LNCaP clone FGC (cell line): Measurements from ENCODE around the gene NDUFS8.

Experiments used
- DNase-seq: peaks from one replicate; pipeline ENCODE4 v3.0.0-alpha.2; 2011; ENCODE audit warnings: low read depth
- H3K4me3 ChIP-seq: 2 replicates; pipeline ENCODE4 v1.5.1; 2011; ENCODE audit warnings: mild to moderate bottlenecking, low read depth, low read length, control low read depth
- TF ChIP-seq, protein P1 (sequence below): IDR thresholded peaks from 2 replicates; pipeline ENCODE4 v1.5.1; 2012; ENCODE audit warnings: mild to moderate bottlenecking; ENCODE audit not compliant: control insufficient read depth, insufficient read depth; ENCODE audit errors: extremely low read depth

Gene NDUFS8

DNA sequence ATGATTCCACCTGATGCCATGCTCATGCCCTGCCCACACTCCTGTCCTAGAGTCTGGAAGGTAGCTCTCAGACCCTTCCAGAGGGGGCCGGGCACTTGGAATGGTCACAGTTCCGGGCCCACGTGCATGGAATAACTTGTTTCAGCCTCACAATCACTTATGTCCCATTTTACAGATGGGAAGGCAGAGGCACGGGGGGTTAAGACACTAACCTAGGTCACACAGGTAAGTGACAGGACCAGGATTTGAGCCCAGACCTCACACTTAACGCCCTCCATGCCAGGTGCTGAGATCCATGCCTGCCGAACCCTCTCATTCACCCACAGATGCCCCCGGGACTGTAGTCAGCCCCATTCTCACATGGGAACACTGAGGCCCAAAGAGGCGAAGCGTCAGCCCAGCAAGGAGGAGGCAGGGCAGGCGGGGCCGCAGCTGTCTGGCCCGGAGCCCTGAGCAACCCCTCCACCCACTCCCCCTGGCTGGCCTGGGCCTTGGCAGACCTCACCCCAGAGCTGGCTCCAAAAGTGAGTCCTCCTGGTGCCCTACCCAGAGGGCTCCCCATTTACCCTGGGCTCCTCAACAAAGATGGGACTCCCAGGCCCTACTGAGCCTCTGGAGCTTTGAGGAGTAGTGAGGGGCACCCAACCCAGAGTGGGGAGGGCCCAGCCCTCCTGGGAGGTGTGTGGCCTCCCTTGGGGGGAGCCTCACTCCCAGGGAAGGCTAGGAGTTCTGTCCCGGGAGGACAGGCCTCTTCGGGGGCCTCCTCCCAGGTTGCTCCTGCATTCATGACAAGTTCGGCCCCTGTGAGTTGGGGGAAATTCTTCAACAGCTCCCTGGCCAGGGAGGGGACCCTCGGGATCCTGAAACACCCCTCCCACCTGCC is 22.7 kb upstream of the NDUFS8 start:
- TF ChIP-seq, protein P1, sequence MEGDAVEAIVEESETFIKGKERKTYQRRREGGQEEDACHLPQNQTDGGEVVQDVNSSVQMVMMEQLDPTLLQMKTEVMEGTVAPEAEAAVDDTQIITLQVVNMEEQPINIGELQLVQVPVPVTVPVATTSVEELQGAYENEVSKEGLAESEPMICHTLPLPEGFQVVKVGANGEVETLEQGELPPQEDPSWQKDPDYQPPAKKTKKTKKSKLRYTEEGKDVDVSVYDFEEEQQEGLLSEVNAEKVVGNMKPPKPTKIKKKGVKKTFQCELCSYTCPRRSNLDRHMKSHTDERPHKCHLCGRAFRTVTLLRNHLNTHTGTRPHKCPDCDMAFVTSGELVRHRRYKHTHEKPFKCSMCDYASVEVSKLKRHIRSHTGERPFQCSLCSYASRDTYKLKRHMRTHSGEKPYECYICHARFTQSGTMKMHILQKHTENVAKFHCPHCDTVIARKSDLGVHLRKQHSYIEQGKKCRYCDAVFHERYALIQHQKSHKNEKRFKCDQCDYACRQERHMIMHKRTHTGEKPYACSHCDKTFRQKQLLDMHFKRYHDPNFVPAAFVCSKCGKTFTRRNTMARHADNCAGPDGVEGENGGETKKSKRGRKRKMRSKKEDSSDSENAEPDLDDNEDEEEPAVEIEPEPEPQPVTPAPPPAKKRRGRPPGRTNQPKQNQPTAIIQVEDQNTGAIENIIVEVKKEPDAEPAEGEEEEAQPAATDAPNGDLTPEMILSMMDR, result no peak
- DNase-seq, result no peak
- no peak overlapping the region for H3K4me3 ChIP-seq

DNA sequence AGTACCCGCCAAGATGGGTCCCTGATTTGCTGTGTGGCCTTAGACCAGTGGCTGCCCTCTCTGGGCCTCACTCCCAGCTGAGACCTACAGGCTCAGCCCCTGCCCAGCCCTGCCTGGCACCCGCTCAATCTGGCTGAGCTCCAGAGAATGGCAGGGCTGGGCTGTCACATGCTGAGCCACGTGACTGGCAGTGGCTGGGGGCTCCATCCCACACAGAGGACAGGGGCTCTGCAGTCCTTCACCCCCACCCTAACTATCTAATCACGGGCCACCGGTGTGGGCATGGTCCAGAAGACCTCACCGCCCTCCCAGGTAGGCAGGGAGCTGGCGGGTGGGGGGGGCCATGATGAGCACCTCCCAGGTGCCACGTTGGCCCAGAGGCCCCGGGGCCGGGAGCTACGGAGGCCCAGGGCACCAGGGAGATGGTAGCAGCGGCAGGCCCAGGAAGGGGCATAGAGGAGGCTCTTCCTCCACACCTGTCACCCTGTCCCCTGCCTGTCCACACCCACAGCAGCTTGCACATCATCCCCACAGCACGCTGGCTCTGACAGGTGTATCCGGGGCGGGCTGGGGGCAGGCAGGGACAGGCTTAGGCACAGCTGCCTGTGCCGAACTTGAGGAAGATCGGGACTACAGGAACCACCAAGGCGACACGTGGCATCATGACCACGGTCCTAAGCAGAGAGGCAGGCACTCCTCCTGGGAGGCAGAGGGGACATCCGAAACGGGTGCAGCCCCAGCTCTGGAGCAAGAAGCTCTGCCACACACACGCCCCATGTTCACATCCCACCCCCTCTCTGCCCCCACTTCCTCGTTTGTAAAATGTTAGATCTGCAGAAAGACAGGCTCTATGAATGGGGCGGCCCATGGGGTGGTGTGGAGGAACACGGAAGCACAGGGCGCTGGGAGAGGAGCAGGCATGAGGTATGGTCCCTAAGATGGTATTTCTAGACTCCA is 21.8 kb upstream of the NDUFS8 start:
- no peak overlapping the region for H3K4me3 ChIP-seq
- no peak for DNase-seq
- TF ChIP-seq, protein P1, result no peak

DNA sequence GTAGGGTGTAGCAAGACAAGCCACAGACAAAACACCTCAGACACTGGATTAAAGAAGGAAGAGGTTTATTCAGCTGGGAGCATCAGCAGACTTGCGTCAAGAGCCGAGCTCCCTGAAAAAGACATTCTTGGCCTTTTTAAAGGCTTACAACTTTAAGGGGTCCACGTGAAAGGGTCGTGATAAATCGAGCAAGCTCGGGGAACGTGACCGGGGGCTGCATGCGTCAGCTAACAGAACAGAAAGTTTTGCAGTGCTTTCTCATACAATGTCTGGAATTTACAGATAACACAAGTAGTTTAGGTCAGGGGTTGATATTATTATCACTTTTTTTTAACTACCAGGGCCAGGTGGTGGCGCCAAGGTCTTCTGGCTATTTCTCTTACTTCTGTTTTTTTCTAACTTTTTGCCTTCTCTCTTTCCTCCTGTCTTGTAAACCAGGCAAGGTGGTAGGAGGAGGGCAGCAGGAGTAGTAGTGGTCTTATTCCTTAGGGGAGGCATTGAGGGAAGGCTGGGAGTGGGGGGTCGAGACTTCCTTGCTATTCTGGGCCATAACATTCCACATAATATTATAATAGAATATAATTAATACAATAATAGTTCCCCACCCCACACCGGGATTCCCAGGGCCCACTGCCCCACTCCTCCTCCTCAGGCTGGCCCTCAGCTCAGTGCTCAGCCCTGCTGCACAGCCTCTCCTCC is 20.9 kb upstream of the NDUFS8 start:
- no peak overlapping the region for H3K4me3 ChIP-seq
- no peak for DNase-seq
- TF ChIP-seq, protein P1, result peak; percentile 34; the same call in 1 of the 2 replicates

DNA sequence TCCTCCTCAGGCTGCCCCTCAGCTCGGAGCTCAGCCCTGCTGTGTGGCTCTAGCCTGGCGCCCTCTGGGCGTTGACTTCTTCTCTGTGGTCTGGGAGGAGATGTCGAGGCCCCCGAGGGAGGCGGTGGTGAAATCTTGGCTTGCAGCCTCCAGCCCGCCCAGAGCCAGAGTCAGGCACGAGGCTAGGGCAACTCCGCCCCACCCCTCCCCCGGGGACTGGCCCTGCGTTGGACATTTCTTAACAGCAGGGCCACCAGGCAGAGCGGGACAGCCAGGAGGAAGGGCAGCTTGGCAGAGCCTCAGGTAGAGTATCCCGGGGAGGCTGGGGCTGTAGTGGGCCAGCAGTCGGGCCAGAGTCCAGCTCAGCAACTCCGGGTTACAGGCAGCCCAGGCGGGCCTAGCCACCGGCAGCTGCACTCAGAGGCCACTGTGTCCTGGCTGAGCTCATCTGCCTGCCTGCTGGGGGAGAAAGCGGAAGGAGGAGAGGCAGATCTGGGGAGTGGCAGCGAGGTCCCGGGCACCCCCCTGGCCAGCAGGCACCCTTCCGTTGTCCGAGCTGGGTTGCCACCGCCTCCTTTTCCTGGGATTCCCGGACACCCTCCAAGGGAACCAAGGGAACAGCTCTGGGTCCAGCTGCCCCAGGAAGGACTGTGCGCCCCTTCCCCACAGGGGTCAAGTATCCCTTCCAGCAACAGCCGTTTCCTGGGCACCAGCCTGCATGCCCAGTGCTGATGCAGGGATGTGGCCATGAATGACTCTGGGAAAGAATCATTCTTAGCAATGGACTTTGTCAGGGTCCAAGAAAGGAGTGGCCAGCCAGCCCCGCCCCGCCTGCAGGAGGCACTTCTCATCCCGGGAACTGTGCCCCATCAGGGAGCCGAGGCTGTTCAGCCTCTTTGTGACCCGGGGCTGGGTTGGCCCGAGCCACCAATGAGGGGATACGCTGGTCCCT is 20.1 kb upstream of the NDUFS8 start, which contains the start of gene ALDH3B1:
Gene ALDH3B1, plus strand, starts transcription at position 238 of the 952 bp plus-strand sequence. CDS start 4,971 bp downstream, outside the sequence.
- H3K4me3 ChIP-seq, result no peak within 1 kb of the TSS
- no peak for DNase-seq
- TF ChIP-seq, protein P1, result no peak

DNA sequence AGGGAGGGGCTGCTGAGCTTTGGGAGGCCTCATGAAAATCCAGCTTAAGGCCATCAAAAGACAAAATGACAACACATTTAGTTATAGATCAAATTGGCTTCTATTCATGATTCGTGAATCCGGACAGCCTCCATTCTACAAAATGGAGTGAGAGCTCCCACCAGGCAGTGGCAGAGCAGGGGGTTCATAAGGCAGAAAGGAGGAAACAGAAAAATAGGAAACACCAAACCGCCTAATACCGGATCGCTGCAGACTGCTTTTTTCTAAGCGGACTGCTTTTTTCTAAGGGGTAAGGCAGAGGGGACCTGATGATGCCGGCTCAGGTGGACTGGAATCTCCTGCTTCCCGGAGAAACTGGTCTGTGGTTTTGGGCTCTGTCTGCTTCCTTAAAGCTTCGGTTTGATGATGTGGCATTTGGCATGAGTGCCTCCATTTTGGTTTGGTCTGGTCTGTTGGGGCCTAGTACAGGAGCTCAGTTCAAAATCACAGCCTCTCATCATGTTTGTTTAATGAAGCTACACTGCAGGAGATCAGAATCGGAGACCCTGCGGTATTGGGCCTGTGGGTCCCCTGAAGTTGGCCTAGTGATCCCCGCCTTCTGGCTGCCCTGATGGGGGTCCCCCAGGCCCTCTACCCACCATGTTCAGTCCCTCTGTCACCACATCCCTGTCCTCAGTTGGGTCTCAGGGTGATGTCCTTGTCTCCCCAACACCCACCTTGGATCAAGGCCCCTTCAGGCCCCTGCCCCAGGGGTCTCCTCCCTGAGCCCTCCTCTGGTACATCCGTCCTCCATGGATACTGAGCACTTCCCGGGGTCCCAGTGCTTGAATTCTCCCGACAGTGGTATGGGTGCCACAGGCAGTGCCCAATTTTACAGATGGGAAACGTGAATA is 19.2 kb upstream of the NDUFS8 start:
- no peak for DNase-seq
- no peak overlapping the region for H3K4me3 ChIP-seq
- TF ChIP-seq, protein P1, result no peak
